Smooth muscle cell (in vitro differentiated cells): ENCODE measurements around the gene CCR7. TPM values are rescaled to one million over a fixed set of nuclear protein-coding genes. Genes with fewer than 3 reads are reported as not detected.

ENCODE experiments used
- DNase-seq: peaks from one replicate; lab custom pipeline; 2025; ENCODE audit not compliant: unreplicated experiment; lab: John Stamatoyannopoulos, UW
- H2AFZ ChIP-seq: fragments of 200-600 bp; sonication (generic); 2 replicates; pipeline ENCODE4 v1.6.0; 2016; ENCODE audit warnings: antibody characterized with exemption, low read depth, mild to moderate bottlenecking
- H3F3A ChIP-seq: fragments of 200-600 bp; sonication (generic); 2 replicates; pipeline ENCODE4 v1.6.0; 2017; ENCODE audit warnings: antibody characterized with exemption, low read depth
- H3K27ac ChIP-seq: fragments of 200-600 bp; sonication (generic); 2 replicates; pipeline ENCODE4 v1.5.1; 2016; ENCODE audit warnings: low read depth, mild to moderate bottlenecking
- H3K27me3 ChIP-seq: fragments of 200-600 bp; sonication (generic); 2 replicates; pipeline ENCODE4 v1.6.1; 2016; ENCODE audit warnings: low read depth, mild to moderate bottlenecking
- H3K36me3 ChIP-seq: fragments of 200-600 bp; sonication (generic); 2 replicates; pipeline ENCODE4 v1.5.1; 2016; ENCODE audit warnings: low read depth
- H3K4me1 ChIP-seq: fragments of 200-600 bp; sonication (generic); 2 replicates; pipeline ENCODE4 v1.5.1; 2016; ENCODE audit warnings: low read depth
- H3K4me2 ChIP-seq: fragments of 200-600 bp; sonication (generic); 2 replicates; pipeline ENCODE4 v1.6.0; 2016; ENCODE audit warnings: mild to moderate bottlenecking
- H3K4me3 ChIP-seq: fragments of 200-600 bp; sonication (generic); 2 replicates; pipeline ENCODE4 v1.5.1; 2016; ENCODE audit warnings: mild to moderate bottlenecking
- H3K79me2 ChIP-seq: fragments of 200-600 bp; sonication (generic); 2 replicates; pipeline ENCODE4 v1.6.0; 2016; ENCODE audit warnings: low read depth, mild to moderate bottlenecking
- H3K9ac ChIP-seq: fragments of 200-600 bp; sonication (generic); 2 replicates; pipeline ENCODE4 v1.6.0; 2016; ENCODE audit warnings: low read depth
- H3K9me3 ChIP-seq: fragments of 200-600 bp; sonication (generic); replicated peaks from 2 replicates; pipeline ENCODE4 v1.5.1; 2016; ENCODE audit warnings: low read depth
- H4K20me1 ChIP-seq: fragments of 200-600 bp; sonication (generic); 2 replicates; pipeline ENCODE4 v1.6.0; 2016; ENCODE audit warnings: low read depth
- CTCF ChIP-seq: fragments of 200-600 bp; sonication (generic); IDR thresholded peaks from 2 replicates; pipeline ENCODE4 v1.5.1; 2017; ENCODE audit warnings: borderline replicate concordance, mild to moderate bottlenecking, antibody characterized with exemption; ENCODE audit not compliant: insufficient read depth, poor library complexity, severe bottlenecking
- WGBS: methylation state at CpG from one replicate; pipeline ENCODE4 v1.1.7; 2016; ENCODE audit warnings: low lambda C conversion rate; 5-methylcytosine and 5-hydroxymethylcytosine counted together
- polyA plus RNA-seq: library from polyadenylated mRNA; unstranded; fragments of >200 nt; fragmentation: Nextera tagmentation; extraction: Ambion mirVana; gene quantifications from 2 replicates; pipeline ENCODE4 v1.2.1, GENCODE V29; 2016
- total RNA-seq: library from RNA; depleted of rRNA; stranded (reverse); fragments of >200 nt; gene quantifications from 2 replicates; pipeline ENCODE4 v1.2.3, GENCODE V29; 2014

Gene CCR7
- total and polyA plus RNA-seq, 2 experiments from 2014 or later, result not detected

- 85% methylated on average over 11 of the region's 11 CpGs for WGBS
- no peak overlapping the region for H2AFZ ChIP-seq
- no peak for DNase-seq
- no peaks in the 10 kb centered on the region for H3K9me3 ChIP-seq
- TF ChIP-seq CTCF, result no peak
- H3K9ac ChIP-seq, result no peak overlapping the region
- H3F3A ChIP-seq, result no peaks in the 10 kb centered on the region
- H3K36me3 ChIP-seq, result no peaks in the 10 kb centered on the region
- no peaks in the 10 kb centered on the region for H4K20me1 ChIP-seq
- no peak overlapping the region for H3K4me2 ChIP-seq
- H3K79me2 ChIP-seq, result no peaks in the 10 kb centered on the region
- H3K4me1 ChIP-seq, result no peaks in the 10 kb centered on the region
- no peak overlapping the region for H3K27ac ChIP-seq
- no peaks in the 10 kb centered on the region for H3K27me3 ChIP-seq
- no peak overlapping the region for H3K4me3 ChIP-seq
These were observed 47.5 kb upstream of the CCR7 start for GRCh38 chr17:40612599-40613244.

GRCh38 chr17:40611840-40612474, 46.7 kb upstream of the CCR7 start:
- H3K27me3 ChIP-seq, result no peaks in the 10 kb centered on the region
- H4K20me1 ChIP-seq, result no peaks in the 10 kb centered on the region
- H3K9me3 ChIP-seq, result no peaks in the 10 kb centered on the region

GRCh38 chr17:40610359-40610758, 45.1 kb upstream of the CCR7 start:
- Histone ChIP-seq H3F3A (no peaks in the 10 kb centered on the region), H3K9ac (no peak overlapping the region), H3K36me3 (no peaks in the 10 kb centered on the region), H3K79me2 (no peaks in the 10 kb centered on the region), H4K20me1 (no peaks in the 10 kb centered on the region), H3K9me3 (no peaks in the 10 kb centered on the region), H3K27ac (no peak overlapping the region), H3K4me3 (no peak overlapping the region), H3K27me3 (no peaks in the 10 kb centered on the region), H2AFZ (no peak overlapping the region), H3K4me2 (no peak overlapping the region), H3K4me1 (no peaks in the 10 kb centered on the region)
- no peak for TF ChIP-seq CTCF
- DNase-seq, result no peak
- WGBS, result 85% methylated on average over 2 of the region's 2 CpGs

More at GRCh38 chr17:40611840-40612474, 46.7 kb upstream of the CCR7 start:
- H3K36me3 ChIP-seq, result no peaks in the 10 kb centered on the region
- H3F3A ChIP-seq, result no peaks in the 10 kb centered on the region
- no peak for DNase-seq
- H3K27ac ChIP-seq, result no peak overlapping the region
- no peak for TF ChIP-seq CTCF
- H3K79me2 ChIP-seq, result no peaks in the 10 kb centered on the region
- H3K4me1 ChIP-seq, result no peaks in the 10 kb centered on the region
- H3K9ac ChIP-seq, result no peak overlapping the region
- WGBS, result 88% methylated on average over 7 of the region's 7 CpGs
- no peak overlapping the region for H3K4me3 ChIP-seq
- no peak overlapping the region for H2AFZ ChIP-seq
- H3K4me2 ChIP-seq, result no peak overlapping the region

GRCh38 chr17:40608061-40608581, 42.8 kb upstream of the CCR7 start:
- no peak for DNase-seq
- H3K36me3 ChIP-seq, result no peaks in the 10 kb centered on the region
- H3K4me2 ChIP-seq, result no peak overlapping the region
- H3K9me3 ChIP-seq, result no peaks in the 10 kb centered on the region
- no peaks in the 10 kb centered on the region for H3F3A ChIP-seq
- H3K79me2 ChIP-seq, result no peaks in the 10 kb centered on the region
- 80% methylated on average over 6 of the region's 6 CpGs for WGBS
- H3K9ac ChIP-seq, result no peak overlapping the region
- no peak overlapping the region for H3K4me3 ChIP-seq
- H3K27ac ChIP-seq, result no peak overlapping the region
- H3K27me3 ChIP-seq, result no peaks in the 10 kb centered on the region
- no peaks in the 10 kb centered on the region for H4K20me1 ChIP-seq
- TF ChIP-seq CTCF, result no peak
- no peaks in the 10 kb centered on the region for H3K4me1 ChIP-seq
- H2AFZ ChIP-seq, result no peak overlapping the region
